Stimulated activated CD8-positive, alpha-beta memory T cell treated with anti-CD3 and anti-CD28 coated beads, Interleukin-4, amount 100 ng/mL, for 4 hours (primary cell): Measurements from ENCODE around the gene SETD1B.
"Not testable (repeated sequence)": the region's sequence is repeated elsewhere in the genome, so short reads cannot be mapped to it uniquely, and the experiment has no call there.

ENCODE experiments used
- DNase-seq, 2 donors: peaks; one replicate each; pipeline ENCODE4 v3.0.0-alpha.2; 2020; ENCODE audit warnings: low read depth in 2 of 2, low spot score in 1 of 2

The SETD1B gene

GRCh38 chr12:121852392-121852791 is 48.6 kb downstream of the SETD1B start:
- DNase-seq: not testable (repeated sequence)

DNA sequence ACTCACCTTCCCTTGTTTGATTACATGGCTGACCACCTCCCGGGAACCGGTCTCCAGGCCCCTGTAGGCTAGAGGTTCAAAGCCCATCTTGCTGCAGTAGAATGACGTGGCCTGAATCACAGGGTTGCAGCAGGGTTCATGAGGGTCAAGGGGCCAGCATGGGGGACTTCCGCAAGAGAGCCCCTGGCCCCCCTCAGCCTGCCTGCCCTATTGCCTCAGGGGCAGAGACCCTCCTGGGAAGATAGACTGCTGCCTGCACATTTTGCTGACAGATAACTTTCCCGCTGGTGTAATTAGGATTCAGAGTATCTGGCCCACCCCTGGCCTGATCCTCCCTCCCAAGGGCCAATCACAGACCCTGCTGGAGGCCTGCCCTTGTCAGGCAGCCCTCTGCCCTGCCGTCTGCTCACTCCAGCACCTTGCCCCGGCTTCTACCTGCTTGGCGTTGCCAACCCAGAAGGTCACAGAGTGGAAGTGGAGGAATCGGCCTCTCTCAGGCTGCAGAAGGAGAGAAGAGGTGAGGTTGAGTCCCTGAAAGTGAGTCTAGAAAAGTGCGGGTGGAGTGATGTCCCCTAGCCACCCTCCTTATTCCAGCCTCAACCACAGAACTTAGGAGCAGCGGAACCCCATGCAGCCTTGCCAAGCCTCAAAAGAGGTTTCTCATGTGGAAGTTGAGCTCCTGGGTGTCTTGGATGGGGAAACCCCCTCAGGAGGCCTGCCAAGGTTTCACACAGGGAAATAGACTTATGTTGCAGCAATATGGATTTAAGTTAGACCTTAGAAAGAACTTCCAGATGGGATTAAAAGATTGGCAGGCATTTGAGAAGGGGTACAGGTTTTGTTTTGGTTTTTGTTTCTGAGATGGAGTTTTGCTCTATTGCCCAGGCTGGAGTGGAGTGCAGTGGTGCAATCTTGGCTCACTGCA is 53.8 kb downstream of the SETD1B start:
- no peak for DNase-seq

DNA sequence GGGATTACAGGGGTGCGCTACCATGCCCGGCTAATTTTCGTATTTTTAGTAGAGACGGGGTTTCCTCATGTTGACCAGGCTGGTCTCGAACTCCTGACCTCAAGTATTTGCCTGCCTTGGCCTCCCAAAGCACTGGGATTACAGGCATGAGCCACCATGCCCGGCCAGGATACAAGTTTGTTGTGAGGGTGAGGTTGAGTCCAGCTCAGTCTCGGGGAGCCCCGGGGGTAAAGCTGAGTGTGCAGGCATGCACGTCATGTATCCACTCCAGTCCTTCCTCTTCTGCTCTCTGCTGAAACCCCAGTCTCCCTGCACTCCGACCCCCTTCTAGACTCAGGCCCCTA is 54.5 kb downstream of the SETD1B start:
- no peak for DNase-seq

DNA sequence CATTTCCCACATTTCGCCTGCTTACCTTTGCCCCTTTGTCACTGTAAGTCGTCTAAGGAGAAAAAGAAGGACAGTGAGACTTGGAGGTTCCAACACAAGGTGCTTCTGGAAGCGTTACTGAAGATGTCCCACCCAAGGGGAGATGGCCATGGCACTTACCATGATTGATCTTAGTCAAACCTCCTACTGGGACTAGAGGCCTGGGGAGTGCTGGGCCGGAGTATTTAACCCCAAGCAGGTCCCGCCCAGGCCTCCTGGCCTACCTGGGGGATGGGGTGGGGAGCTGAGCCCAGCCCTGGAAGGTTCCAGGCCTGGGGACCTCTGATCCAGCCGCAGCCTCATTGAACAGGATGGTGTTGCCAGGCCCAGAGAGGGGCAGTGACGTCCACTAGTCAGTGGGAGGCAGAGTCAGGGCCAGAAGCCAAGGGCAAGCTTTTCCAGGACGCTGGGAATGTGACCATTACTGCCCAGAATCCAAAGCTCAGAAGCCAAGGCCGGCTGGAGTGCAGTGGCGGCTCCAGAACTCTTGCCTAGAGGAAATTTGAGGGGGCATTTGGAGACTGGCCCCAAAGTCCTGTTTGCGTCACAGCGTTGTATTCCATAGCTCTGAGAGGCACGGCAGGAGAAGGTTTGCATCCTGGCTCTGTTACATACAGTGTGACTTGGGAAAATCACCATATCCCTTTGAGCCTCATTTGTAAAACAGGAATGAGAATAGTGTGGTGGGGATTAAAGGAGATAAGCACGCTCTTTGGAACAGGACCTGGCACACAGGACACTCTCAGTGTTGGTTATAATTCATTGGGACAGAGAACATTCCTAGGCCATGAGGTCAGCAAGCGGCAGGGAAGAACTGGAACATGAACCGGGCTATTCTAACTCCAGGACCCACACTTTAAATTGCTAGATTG is 55.1 kb downstream of the SETD1B start, which contains the start of gene HPD:
TSS of gene HPD (minus strand) at position 198 of the 911 bp plus-strand sequence. CDS start at position 162, 36 bp downstream.
- DNase-seq: no peak

- no peak for DNase-seq
These were observed 56.4 kb downstream of the SETD1B start for GRCh38 chr12:121860257-121860656.

GRCh38 chr12:121860699-121861098 is 56.9 kb downstream of the SETD1B start:
- DNase-seq: not testable (repeated sequence)

DNA sequence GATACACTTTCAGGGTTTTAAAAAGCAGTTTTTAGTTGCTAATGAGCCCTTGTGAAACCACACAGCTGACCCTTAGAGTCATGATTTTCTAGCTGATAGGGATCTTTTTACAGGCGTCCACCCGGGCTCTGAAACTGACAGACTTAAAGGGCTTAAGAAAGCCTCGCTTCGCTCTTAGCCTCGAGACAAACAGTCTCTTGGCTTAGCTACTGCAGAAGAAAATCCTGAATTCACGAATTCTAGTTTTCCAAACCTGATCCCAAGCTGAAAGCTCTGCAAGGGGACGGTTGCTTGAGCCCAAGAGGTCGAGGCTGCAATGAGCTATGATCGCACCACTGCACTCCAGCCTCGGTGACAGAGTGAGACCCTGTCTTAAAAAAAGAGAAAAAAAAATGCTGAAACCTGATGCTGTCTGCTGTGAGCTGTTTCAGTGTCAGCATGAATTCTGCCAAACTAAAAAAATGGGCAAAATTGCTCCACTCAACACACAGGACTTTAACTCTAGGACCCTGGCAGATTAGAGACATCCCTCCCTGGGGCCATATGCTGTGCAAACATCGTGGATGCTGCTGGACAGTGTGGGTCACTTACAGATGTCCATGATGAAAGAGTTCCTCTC is 57.9 kb downstream of the SETD1B start:
- no peak for DNase-seq

GRCh38 chr12:121866331-121866730 is 62.5 kb downstream of the SETD1B start:
- no peak for DNase-seq

DNA sequence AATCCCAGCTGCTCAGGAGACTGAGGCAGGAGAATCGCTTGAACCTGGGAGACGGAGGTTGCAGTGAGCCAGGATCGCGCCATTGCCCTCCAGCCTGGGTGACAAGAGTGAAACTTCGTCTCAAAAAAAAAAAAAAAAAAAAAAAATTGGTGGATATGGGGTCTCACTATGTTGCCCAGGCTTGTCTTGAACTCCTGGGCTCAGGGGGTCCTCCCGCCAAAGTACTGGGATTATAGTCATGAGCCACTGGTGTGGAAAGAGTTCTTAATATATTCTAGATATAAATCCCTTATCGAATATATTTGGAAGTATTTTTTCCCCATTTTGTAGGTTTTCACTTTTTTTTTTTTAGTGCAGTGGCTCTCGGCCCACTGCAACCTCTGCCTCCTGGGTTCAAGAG is 65.4 kb downstream of the SETD1B start:
- DNase-seq: not testable (repeated sequence)

DNA sequence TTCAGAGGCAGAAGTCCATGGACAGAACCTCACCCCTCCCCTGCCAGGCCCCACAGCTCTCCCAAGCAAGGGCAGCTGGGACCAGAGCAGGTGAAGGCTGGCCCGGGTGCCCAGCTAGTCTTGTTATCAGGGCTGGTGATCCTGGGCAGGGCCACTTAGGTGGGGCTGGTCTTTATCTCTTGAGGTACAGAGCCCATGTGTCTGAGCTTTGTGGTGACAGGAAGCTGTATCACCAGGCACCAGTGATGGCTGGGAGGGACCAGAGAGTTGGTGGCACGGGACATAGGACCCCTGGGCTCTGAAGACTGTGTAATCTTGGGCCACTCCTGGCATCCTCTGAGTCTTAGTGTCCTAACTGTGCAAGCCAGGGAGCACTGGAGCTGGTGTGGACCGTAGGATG is 67.7 kb downstream of the SETD1B start:
- no peak for DNase-seq

GRCh38 chr12:121872546-121873215 is 68.9 kb downstream of the SETD1B start:
- no peak for DNase-seq

DNA sequence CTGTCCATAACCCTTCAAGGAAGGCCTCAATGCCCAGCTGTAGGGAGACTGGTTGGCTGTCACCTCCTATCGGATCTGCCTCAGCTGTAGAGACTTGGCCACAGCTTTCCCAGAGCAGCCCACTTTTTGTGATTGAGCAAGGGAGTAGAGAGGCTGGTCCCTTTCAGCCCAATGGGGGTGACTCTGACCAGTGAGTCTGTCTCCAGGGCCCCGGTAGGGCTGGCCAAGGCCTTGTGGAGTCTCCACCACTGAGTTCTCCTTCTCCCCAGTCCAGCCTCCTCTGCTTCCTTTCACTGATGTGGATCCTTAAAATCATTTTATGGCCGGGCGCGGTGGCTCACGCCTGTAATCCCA is 69.4 kb downstream of the SETD1B start:
- DNase-seq: no peak

DNA sequence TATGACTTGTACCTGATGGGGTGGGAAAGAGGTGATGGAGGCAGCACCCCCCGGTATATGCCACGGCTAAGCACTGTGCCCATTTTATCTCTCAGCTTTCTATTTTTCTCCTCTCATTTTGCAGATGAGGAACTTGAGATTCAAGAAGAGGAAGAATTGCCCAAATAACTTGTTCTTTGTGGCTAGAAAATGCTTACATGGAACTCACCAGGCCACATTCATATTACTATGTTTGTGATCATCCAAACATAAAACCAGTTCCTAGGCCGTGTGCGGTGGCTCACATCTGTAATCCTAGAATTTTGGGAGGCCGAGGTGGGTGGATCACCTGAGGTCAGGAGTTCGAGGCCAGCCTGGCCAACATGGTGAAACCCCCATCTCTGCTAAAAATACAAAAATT is 70.3 kb downstream of the SETD1B start:
- no peak for DNase-seq

- DNase-seq: no peak
These were observed 71.8 kb downstream of the SETD1B start for GRCh38 chr12:121875582-121875981.

DNA sequence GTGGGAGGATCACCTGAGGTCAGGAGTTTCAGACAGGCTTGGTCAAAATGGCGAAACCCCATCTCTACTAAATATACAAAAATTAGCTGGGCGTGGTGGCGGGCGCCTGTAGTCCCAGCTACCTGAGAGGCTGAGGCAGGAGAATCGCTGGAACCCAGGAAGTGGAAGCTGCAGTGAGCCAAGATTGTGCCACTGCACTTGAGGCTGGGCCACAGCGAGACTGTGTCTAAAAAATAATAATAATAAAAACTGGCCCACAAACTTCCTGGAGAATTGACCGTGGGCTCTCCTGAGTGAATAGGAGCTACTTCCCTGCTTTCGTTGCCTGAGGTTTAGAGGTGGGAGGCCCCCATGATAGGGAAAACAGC is 72.3 kb downstream of the SETD1B start:
- not testable (repeated sequence) for DNase-seq
